Forelimb muscle (tissue), 1 donor: Measurements from ENCODE around the gene LILRB2. TPM values are rescaled to one million over a fixed set of nuclear protein-coding genes. Genes with fewer than 3 reads are reported as not detected.
"Not testable (repeated sequence)": the region's sequence is repeated elsewhere in the genome, so short reads cannot be mapped to it uniquely, and the experiment has no call there.

Experiments
- DNase-seq: peaks from one replicate; pipeline ENCODE4 v3.0.0-alpha.2; 2013; ENCODE audit warnings: low read depth
- polyA plus RNA-seq: library from polyadenylated mRNA; unstranded; fragments of 120-200 nt; gene quantifications from one replicate; pipeline ENCODE4 v1.2.1, GENCODE V29; 2013; ENCODE audit not compliant: insufficient read length

LILRB2 gene
- polyA plus RNA-seq, 1 donor = 1.9 TPM

- DNase-seq = no peak
Measured at GRCh38 chr19:54273821-54274220, 7.1 kb downstream of the LILRB2 start.

- not testable (repeated sequence) for DNase-seq
Measured at GRCh38 chr19:54272181-54272580, 8.7 kb downstream of the LILRB2 start.

GRCh38 chr19:54271587-54271986, 9.3 kb downstream of the LILRB2 start:
- DNase-seq = not testable (repeated sequence)

GRCh38 chr19:54271106-54271505, 9.8 kb downstream of the LILRB2 start:
- DNase-seq = no peak

DNA sequence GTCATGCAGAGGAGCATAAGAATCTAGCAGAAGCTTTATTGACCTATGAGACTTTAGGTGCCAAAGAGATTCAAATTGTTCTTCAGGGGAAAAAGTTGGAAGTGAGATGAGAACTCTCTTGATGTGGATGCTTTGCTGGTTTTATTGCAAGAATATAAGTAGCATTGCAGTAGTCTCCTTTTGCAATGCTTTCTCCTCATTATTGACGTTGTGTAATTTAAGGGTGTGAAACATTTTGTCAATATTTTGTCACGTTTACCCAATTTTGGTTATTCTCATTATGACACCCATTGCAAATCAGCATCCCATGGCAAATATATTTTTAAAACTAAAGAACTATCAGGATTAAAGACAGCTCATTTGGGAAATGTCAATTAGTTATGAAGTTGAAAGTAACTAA, 12.0 kb downstream of the LILRB2 start:
- DNase-seq = no peak

DNA sequence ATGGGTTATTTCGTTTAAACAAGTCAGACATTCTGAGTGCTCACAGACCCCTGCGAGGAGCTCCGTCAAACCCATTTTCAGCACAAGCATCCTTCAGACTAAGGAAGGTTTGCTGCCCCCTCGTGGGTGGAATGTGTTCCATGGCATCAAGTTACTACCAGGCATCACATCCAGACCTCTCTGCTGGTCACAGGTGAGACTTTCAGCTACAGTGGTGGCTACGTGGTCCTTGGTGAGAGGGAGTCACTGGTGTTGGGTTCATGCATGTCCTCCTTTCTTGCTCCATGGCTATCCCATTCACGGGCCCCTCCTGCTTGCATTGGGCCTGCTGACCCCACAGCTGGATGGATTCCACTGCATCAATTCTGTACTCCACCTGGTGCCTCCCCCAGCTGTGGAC, 14.8 kb downstream of the LILRB2 start:
- peak; percentile 16 for DNase-seq

DNA sequence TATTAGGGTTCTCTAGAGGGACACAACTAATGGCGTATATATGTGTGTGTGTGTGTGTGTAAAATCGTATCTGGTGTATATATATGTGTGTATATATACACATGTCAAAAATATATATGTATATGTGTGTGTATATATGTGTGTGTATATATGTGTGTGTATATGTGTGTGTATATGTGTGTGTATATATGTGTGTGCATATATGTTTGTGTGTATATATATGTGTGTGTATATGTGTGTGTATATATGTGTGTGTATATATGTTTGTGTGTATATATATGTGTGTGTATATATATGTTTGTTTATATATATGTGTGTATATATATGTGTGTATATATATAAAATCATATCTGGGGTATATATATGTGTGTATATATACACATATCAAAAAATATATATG, 18.4 kb downstream of the LILRB2 start:
- DNase-seq = no peak

- no peak for DNase-seq
Measured at GRCh38 chr19:54262066-54262465, 18.8 kb downstream of the LILRB2 start.

GRCh38 chr19:54257116-54257480, 23.8 kb downstream of the LILRB2 start, which contains the start of gene LILRB5:
Gene LILRB5, minus strand, starts transcription at chr19:54257273. Its CDS starts 80 bp downstream, at chr19:54257193.
- DNase-seq = no peak

- DNase-seq = no peak
Measured at GRCh38 chr19:54256250-54257115, 24.4 kb downstream of the LILRB2 start.

GRCh38 chr19:54255105-54255775, 25.7 kb downstream of the LILRB2 start:
- no peak for DNase-seq

- no peak for DNase-seq
Measured at GRCh38 chr19:54254195-54254906, 26.6 kb downstream of the LILRB2 start.

DNA sequence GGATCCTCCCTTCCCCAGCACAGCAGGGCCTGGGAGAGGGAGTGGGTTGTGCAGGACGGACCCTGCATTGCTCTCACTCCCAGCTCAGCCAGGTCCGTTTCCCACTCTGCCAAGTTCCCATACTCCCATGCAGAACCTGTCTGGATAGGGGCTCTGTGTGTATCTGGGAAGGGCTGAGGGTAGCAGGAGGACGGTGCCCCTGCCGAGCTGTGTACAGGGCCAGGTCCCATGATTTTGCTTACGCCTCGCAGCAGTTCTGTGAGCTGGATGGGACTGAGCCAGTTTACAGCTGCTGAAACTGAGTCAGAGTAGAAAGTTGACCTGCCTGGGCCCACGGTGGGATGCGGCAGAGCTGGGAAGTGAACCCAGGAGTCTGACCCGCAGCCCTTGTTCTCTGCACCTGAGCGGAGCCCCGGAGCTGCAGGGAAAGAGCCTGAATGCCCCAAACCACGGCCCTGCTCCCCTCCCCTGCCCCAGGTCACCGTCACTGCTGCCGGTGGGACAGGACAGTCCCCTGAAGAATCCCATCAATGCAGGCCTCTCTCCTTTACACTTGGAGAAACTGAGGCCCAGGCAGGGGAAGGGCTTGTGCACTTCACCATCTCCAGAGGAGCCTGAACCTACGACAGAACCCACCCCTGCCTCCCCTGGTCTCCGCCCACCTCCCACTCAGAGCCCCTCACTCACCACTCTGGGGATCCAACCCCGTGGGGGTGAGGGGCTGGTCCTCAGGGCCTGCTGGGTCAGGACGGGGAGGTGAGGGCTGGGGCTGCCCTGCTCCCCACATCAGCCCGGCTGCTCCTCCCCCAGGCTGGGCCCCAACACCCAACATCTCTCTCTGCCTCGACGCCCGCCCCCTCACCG, 27.3 kb downstream of the LILRB2 start:
- no peak for DNase-seq

DNA sequence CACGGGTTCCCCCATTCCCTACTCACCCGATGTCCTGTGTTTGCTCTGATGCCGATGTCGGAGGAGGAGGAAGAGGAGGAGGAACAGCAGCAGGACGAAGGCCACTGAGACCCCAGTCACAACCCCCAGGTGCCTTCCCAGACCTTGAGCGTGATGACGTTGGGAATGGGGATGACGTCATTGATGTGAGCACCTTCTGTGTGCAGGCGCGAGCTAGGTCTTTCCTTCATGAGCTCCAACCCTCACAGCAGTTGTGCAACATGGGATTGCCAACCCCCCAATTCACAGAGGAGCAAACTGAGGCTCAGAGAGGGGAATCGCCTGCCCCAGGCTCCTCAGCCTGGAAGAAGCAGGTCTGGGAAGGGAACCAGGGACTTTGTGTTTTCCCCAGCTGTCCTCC, 28.1 kb downstream of the LILRB2 start:
- DNase-seq = no peak

- no peak for DNase-seq
Measured at GRCh38 chr19:54252243-54252642, 28.7 kb downstream of the LILRB2 start.

GRCh38 chr19:54248016-54248601, 32.8 kb downstream of the LILRB2 start:
- DNase-seq = peak; percentile 32

GRCh38 chr19:54247106-54247930, 33.6 kb downstream of the LILRB2 start:
- no peak for DNase-seq

GRCh38 chr19:54245936-54246335, 35.0 kb downstream of the LILRB2 start:
- no peak for DNase-seq

DNA sequence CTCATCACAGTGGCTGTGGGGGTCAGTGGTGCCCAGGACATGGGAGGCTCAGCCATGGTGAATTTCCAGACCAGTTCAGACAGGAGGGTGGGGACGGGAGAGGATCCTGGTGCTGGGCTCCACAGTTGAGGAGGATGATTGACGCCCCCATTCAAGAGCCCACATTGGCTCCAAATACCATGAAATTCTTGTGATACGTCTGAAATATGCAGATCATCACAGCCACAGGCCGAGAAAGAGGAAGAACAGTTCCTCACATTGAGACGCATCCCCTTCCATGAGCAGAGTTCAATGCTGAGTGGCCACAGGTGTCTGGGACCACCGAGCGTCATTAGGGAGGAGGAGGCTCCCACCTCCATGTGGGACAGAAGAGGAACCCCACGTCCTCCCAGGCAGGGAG, 37.1 kb downstream of the LILRB2 start:
- not testable (repeated sequence) for DNase-seq

GRCh38 chr19:54242646-54243045, 38.3 kb downstream of the LILRB2 start, which contains the start of gene LILRA6:
Gene LILRA6, minus strand, starts transcription at chr19:54242790.
- DNase-seq = not testable (repeated sequence)
